Measurements from ENCODE around the gene TRA2B.
"Not testable (repeated sequence)": the region's sequence is repeated elsewhere in the genome, so short reads cannot be mapped to it uniquely, and the experiment has no call there.

TRA2B gene

GRCh38 chr3:185920184-185920583 is 17.6 kb downstream of the TRA2B start:
- DNase-seq (ENCODE audit: insufficient read length), result no peak
- TF ChIP-seq TAF1 (IDR thresholded peaks at IDR 0.05; ENCODE audit: borderline replicate concordance, low read depth, low read length) (no peak), POLR2AphosphoS5 (IDR thresholded peaks at IDR 0.05; ENCODE audit: low read depth, low read length) (no peak; the same call in 1 of the 2 replicates), POLR2A (IDR thresholded peaks at IDR 0.05; ENCODE audit: low read depth, low read length) (no peak)
- no peak for FAIRE-seq

DNA sequence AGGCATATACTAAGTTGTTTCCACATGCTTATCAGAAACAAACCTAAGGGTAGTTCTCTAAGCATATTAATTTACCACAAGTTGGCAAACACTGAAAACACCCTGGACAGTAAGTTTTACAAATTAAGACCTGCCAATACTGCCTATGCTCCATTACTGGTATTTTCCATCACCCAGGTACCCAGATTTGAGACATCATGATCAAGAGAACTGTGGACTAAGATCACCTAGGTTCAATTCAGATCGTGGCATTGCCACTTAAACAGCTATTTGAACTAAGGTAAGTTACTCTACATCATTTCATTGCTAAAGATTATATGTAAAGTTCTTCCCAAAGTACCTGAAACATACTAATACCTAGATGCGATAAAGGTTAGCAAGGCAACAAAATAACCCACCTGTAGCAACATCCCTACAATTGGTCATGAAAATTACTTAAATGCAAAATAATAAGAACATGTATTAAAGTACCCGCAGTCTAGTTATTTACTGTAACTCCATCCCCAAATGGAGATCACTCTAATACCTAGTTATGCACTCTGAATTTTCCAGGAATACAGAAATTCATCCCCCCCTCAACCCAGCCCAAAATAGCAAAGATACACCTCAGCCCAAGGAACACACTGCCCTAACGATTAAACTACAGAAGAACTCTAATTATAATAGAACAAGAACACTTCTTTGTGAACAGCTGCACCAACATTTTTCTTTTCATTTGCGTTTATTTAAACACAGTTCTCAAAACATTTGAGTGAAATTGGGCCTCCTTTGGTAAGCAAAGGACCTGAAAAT is 21.6 kb downstream of the TRA2B start:
- FAIRE-seq (no peak), DNase-seq (ENCODE audit: insufficient read length) (no peak)
- TF ChIP-seq TAF1 (IDR thresholded peaks at IDR 0.05; ENCODE audit: borderline replicate concordance, low read depth, low read length) (no peak), POLR2AphosphoS5 (IDR thresholded peaks at IDR 0.05; ENCODE audit: low read depth, low read length) (peak; percentile 42; the same call in 1 of the 2 replicates), POLR2A (IDR thresholded peaks at IDR 0.05; ENCODE audit: low read depth, low read length) (peak; percentile 35)

DNA sequence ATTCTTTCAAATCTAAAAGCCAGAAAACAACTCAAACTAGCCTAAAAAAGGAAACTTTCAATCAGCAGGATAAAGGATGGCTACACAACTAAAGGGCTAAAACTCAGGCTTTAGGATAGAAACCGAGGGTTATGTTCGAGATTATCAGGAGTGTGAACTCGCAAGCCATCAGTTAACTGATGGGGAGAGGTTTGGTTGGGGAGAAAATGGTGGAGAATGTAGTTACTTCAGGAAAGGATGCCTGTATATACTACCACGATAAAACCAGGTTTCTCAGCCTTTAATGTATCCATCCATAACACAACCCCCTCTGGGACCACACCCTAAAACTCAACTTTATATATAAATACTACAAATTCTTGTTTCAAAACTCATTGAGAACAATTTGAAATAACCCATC is 22.2 kb downstream of the TRA2B start:
- DNase-seq (ENCODE audit: insufficient read length) (no peak), FAIRE-seq (no peak)
- TF ChIP-seq POLR2AphosphoS5 (IDR thresholded peaks at IDR 0.05; ENCODE audit: low read depth, low read length) (no peak), POLR2A (IDR thresholded peaks at IDR 0.05; ENCODE audit: low read depth, low read length) (no peak; the same call in 1 of the 2 replicates), TAF1 (IDR thresholded peaks at IDR 0.05; ENCODE audit: borderline replicate concordance, low read depth, low read length) (no peak)

DNA sequence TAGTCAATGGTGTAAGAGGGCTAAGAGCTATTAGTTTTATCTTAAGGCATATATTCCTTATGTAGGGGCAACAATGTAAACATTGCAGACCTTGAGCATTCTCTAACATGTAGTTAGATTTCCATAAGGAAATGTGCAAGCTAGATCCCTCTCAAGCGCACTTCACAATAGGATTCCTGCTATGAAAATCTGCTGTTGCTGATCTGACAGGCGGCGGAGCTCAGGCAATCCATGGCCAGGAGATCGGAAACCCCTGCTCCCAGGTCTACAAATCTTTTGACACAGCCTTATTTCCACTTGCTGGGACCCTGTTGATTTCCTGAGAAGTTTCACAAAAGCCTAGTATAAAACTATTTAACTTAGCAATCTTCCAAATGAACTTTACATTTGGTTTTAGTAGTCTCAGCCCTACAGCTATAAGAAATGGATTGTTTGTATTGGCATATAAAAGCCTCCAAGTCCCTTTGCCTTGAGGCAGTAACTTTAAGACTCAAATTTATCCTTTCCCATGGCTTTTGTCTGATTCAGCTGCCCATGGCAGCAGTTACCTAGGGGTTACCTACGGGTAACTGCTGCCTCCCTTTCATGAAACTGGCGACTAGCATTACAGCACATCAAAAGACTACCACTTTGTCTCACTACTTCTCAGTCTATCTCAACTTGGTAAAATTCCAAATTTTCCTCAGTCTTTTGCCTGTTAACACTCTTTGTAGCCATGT is 22.7 kb downstream of the TRA2B start:
- DNase-seq (ENCODE audit: insufficient read length) (no peak), FAIRE-seq (no peak)
- TF ChIP-seq TAF1 (IDR thresholded peaks at IDR 0.05; ENCODE audit: borderline replicate concordance, low read depth, low read length) (no peak), POLR2A (IDR thresholded peaks at IDR 0.05; ENCODE audit: low read depth, low read length) (peak; percentile 50), POLR2AphosphoS5 (IDR thresholded peaks at IDR 0.05; ENCODE audit: low read depth, low read length) (peak; percentile 81)

DNA sequence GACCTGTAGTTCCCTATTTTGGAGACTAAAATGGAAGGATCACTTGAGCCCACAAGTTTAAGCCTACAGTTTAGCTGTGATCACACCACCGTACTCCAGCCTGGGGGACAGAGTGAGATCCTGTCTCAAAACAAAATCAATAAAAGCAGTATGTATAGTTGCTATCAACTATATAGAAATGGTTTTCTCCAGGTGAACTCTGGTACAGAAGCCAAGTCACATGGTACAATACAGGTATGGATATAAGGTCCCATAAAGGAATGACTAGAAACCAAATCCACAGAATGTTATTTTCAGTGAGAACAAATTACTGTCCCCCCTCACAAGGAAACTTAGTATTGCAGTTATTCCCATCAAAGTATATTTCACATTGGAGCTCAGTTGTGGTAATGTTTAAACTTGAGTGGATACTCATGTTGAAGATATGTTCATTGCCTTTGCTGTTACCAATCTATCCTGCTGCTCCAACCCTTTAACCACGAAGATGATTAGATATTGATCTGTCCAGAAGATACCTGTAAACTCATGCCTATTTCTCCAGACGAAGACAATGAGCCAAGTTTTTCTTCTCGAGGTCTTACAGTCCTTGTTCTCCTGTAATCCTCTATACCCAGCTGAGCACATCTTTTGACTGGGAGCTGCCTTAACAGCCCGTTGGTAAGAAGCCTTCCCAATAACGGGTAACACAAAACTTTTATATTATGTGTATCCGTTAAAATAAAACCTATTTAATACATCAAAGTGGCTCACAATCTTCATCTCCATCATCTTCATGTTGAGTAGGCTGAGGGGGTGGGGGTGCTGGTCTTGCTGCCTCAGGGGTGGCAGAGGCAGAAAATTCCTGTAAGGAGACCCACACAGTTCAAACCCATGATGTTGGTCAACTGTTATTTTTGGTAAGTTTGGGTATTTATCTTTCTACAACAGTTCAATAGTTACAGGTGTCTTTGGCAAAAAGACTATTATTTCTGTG is 24.6 kb downstream of the TRA2B start:
- FAIRE-seq, result no peak
- TF ChIP-seq POLR2A (IDR thresholded peaks at IDR 0.05; ENCODE audit: low read depth, low read length) (peak; percentile 76), POLR2AphosphoS5 (IDR thresholded peaks at IDR 0.05; ENCODE audit: low read depth, low read length) (peak; percentile 82), TAF1 (IDR thresholded peaks at IDR 0.05; ENCODE audit: borderline replicate concordance, low read depth, low read length) (no peak)
- DNase-seq (ENCODE audit: insufficient read length), result no peak

DNA sequence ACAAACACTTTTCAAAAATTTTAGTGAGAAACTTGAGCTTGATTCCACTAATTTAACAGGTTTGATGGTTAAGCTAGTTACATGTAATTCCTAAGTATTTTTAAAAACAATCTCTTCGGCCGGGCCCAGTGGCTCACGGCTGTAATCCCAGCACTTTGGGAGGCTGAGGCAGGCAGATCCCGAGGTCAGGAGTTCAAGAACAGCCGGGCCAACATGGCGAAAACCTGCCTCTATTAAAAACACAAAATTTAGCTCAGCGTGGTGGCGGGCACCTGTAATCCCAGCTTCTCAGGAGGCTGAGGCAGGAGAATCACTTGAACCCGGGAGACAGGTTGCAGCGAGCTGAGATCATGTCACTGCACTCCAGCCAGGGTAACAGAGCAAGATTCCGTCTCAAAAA is 25.3 kb downstream of the TRA2B start:
- no peak for TF ChIP-seq TAF1 (IDR thresholded peaks at IDR 0.05; ENCODE audit: borderline replicate concordance, low read depth, low read length)
- TF ChIP-seq POLR2A (IDR thresholded peaks at IDR 0.05; ENCODE audit: low read depth, low read length), result no peak
- no peak for TF ChIP-seq POLR2AphosphoS5 (IDR thresholded peaks at IDR 0.05; ENCODE audit: low read depth, low read length)
- FAIRE-seq (no peak), DNase-seq (ENCODE audit: insufficient read length) (no peak)

- FAIRE-seq; DNase-seq (ENCODE audit: insufficient read length): not testable (repeated sequence)
Measured at GRCh38 chr3:185911076-185911448, 26.8 kb downstream of the TRA2B start.

- not testable (repeated sequence) for DNase-seq (ENCODE audit: insufficient read length); FAIRE-seq
Measured at GRCh38 chr3:185910322-185911075, 27.3 kb downstream of the TRA2B start.

GRCh38 chr3:185909913-185910312 is 27.9 kb downstream of the TRA2B start:
- FAIRE-seq; DNase-seq (ENCODE audit: insufficient read length): not testable (repeated sequence)

DNA sequence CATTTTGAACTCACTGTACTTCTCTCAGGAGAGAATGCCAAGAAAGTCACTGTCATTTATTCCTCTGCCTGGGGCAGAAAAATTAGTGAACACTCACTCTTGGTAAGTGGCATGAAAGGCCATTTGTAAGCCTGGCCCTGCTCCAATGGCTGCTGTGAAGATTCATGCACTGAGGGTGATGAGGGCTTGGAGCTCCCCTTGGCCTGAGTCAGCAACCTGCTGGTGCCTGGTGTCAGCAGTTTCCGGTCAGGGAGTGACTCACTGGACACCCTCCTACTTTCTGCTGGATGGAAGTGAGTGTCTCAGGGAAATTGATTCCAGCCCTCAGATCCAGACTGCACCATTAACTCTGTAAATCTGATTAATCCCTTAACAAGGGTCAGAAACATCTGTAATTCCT is 37.6 kb downstream of the TRA2B start:
- FAIRE-seq (no peak), DNase-seq (ENCODE audit: insufficient read length) (no peak)
- TF ChIP-seq POLR2A (IDR thresholded peaks at IDR 0.05; ENCODE audit: low read depth, low read length) (no peak), TAF1 (IDR thresholded peaks at IDR 0.05; ENCODE audit: borderline replicate concordance, low read depth, low read length) (no peak), POLR2AphosphoS5 (IDR thresholded peaks at IDR 0.05; ENCODE audit: low read depth, low read length) (no peak)

DNA sequence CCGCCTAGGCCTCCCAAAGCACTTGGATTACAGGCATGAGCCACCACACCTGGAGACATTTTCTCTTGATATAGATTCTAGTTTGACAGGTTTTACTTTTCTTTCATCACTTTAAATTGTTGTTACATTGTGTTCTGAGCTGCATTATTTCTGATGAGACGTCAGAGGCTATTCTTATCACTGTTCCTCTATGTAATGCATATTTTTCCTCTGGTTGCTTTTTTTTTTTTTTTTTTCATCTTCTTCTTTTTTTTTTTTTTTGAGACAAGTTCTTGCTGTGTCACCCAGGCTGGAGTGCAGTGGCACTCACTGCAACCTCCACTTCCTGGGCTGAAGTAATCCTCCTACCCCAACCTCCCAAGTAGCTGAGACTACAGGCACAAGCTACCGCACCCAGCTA is 41.2 kb downstream of the TRA2B start:
- no peak for DNase-seq (ENCODE audit: insufficient read length)
- TF ChIP-seq POLR2A (IDR thresholded peaks at IDR 0.05; ENCODE audit: low read depth, low read length) (no peak), POLR2AphosphoS5 (IDR thresholded peaks at IDR 0.05; ENCODE audit: low read depth, low read length) (no peak), TAF1 (IDR thresholded peaks at IDR 0.05; ENCODE audit: borderline replicate concordance, low read depth, low read length) (no peak)
- FAIRE-seq, result no peak
